ENCODE data around the gene RETREG2.

Gene RETREG2

DNA sequence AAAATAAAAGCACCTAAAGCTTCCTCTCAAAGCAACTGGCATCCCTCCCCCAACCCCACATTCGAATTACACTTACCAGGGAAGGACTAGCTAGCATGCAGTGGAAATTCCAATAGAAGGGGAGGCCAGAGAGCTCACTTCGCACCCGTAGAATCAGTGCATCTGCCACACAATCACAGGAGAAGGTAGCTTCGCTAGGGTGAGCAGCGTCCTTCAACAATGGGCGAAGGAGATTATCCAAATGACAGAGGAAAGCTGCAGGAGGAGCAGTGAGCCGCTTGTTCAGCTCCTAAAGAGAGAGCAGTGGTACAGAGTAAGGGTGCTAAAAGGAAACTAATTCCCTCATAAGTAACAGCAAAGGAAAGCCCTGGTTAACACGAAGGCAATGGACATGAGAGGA, 20.7 kb upstream of the RETREG2 start:
- TF ChIP-seq CTCF (IDR thresholded peaks at IDR 0.05; ENCODE audit: low read length) (no peak), EZH2phosphoT487 (IDR thresholded peaks at IDR 0.05; ENCODE audit: low read length) (no peak), EZH2 (optimal IDR thresholded peaks at IDR 0.05; ENCODE audit: low read depth, low read length) (no peak)
- Histone ChIP-seq H3K27ac (ENCODE audit: low read length) (no peak overlapping the region), H3K9me2 (replicated peaks; ENCODE audit: insufficient read depth, low read length) (no peaks in the 10 kb centered on the region)

GRCh38 chr2:219158025-219158424, 20.1 kb upstream of the RETREG2 start:
- Histone ChIP-seq H4K20me1 (ENCODE audit: insufficient read depth, low read length) (no peaks in the 10 kb centered on the region), H3K36me3 (replicated peaks; ENCODE audit: insufficient read depth, low read length) (peaks cover 3% of the 10 kb centered on the region; the same call in 1 of the 2 replicates), H3K9me2 (replicated peaks; ENCODE audit: insufficient read depth, low read length) (no peaks in the 10 kb centered on the region), H3K9ac (ENCODE audit: low read length) (no peak overlapping the region), H3K4me1 (ENCODE audit: low read length) (peaks cover 5% of the 10 kb centered on the region; the same call in 1 of the 2 replicates), H3K27me3 (replicated peaks; ENCODE audit: insufficient read depth, low read length) (no peaks in the 10 kb centered on the region), H3K4me3 (ENCODE audit: low read length) (no peak overlapping the region), H3K9me3 (replicated peaks; ENCODE audit: insufficient read depth, low read length) (no peaks in the 10 kb centered on the region), H3F3A (ENCODE audit: insufficient read depth, low read length) (no peaks in the 10 kb centered on the region), H3K27ac (ENCODE audit: low read length) (no peak overlapping the region), H3K79me2 (ENCODE audit: low read length) (peaks cover 8% of the 10 kb centered on the region; the same call in 1 of the 2 replicates), H2AFZ (ENCODE audit: low read length) (no peak overlapping the region), H3K4me2 (ENCODE audit: low read depth, low read length) (no peak overlapping the region)
- no peak for DNase-seq
- no peak for TF ChIP-seq EZH2phosphoT487 (IDR thresholded peaks at IDR 0.05; ENCODE audit: low read length)
- TF ChIP-seq CTCF (IDR thresholded peaks at IDR 0.05; ENCODE audit: low read length), result no peak
- no peak for TF ChIP-seq EZH2 (optimal IDR thresholded peaks at IDR 0.05; ENCODE audit: low read depth, low read length)

More for the DNA sequence above, 20.7 kb upstream of the RETREG2 start:
- Histone ChIP-seq H3K4me2 (ENCODE audit: low read depth, low read length) (no peak overlapping the region), H3K4me1 (ENCODE audit: low read length) (peaks cover 5% of the 10 kb centered on the region; the same call in 1 of the 2 replicates), H3K9ac (ENCODE audit: low read length) (no peak overlapping the region), H3K4me3 (ENCODE audit: low read length) (no peak overlapping the region), H3F3A (ENCODE audit: insufficient read depth, low read length) (no peaks in the 10 kb centered on the region), H3K27me3 (replicated peaks; ENCODE audit: insufficient read depth, low read length) (no peaks in the 10 kb centered on the region), H2AFZ (ENCODE audit: low read length) (no peak overlapping the region), H3K79me2 (ENCODE audit: low read length) (peaks cover 8% of the 10 kb centered on the region; the same call in 1 of the 2 replicates), H4K20me1 (ENCODE audit: insufficient read depth, low read length) (no peaks in the 10 kb centered on the region), H3K36me3 (replicated peaks; ENCODE audit: insufficient read depth, low read length) (peaks cover 3% of the 10 kb centered on the region; the same call in 1 of the 2 replicates), H3K9me3 (replicated peaks; ENCODE audit: insufficient read depth, low read length) (no peaks in the 10 kb centered on the region)
- no peak for DNase-seq

DNA sequence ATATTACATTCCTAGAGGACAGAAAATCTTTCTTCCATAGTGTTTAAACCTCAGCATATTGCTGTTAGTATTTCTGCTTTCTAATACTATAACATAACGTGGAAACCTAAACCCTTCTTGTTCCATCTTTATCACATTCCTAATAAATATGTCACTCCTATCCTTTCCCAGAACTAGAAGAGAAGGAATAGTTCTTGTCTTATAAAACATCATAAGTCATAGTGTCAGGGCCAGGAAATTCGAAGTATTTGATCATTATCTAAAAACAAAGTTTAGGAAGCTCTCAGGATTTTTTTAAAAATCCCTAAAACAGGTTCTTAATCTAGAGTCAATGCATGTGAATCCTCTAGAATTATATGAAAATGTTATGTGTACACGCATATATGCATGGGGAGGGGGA, 19.5 kb upstream of the RETREG2 start:
- H3F3A ChIP-seq (ENCODE audit: insufficient read depth, low read length), result no peaks in the 10 kb centered on the region
- H3K27ac ChIP-seq (ENCODE audit: low read length), result no peak overlapping the region
- H2AFZ ChIP-seq (ENCODE audit: low read length), result no peak overlapping the region
- no peak overlapping the region for H3K4me2 ChIP-seq (ENCODE audit: low read depth, low read length)
- TF ChIP-seq CTCF (IDR thresholded peaks at IDR 0.05; ENCODE audit: low read length), result no peak
- TF ChIP-seq EZH2phosphoT487 (IDR thresholded peaks at IDR 0.05; ENCODE audit: low read length), result no peak
- TF ChIP-seq EZH2 (optimal IDR thresholded peaks at IDR 0.05; ENCODE audit: low read depth, low read length), result no peak
- H4K20me1 ChIP-seq (ENCODE audit: insufficient read depth, low read length), result no peaks in the 10 kb centered on the region
- no peaks in the 10 kb centered on the region for H3K9me2 ChIP-seq (replicated peaks; ENCODE audit: insufficient read depth, low read length)
- H3K9me3 ChIP-seq (replicated peaks; ENCODE audit: insufficient read depth, low read length), result no peaks in the 10 kb centered on the region
- DNase-seq, result no peak
- peaks cover 8% of the 10 kb centered on the region; the same call in 1 of the 2 replicates for H3K79me2 ChIP-seq (ENCODE audit: low read length)
- no peaks in the 10 kb centered on the region for H3K27me3 ChIP-seq (replicated peaks; ENCODE audit: insufficient read depth, low read length)
- peaks cover 5% of the 10 kb centered on the region; the same call in 1 of the 2 replicates for H3K4me1 ChIP-seq (ENCODE audit: low read length)
- H3K4me3 ChIP-seq (ENCODE audit: low read length), result no peak overlapping the region
- H3K36me3 ChIP-seq (replicated peaks; ENCODE audit: insufficient read depth, low read length), result peaks cover 3% of the 10 kb centered on the region; the same call in 1 of the 2 replicates
- no peak overlapping the region for H3K9ac ChIP-seq (ENCODE audit: low read length)

Data from MM.1S (cell line).